ENCODE results near the gene ZNF200.
"Not testable (repeated sequence)": the region's sequence is repeated elsewhere in the genome, so short reads cannot be mapped to it uniquely, and the experiment has no call there.

ZNF200 gene

DNA sequence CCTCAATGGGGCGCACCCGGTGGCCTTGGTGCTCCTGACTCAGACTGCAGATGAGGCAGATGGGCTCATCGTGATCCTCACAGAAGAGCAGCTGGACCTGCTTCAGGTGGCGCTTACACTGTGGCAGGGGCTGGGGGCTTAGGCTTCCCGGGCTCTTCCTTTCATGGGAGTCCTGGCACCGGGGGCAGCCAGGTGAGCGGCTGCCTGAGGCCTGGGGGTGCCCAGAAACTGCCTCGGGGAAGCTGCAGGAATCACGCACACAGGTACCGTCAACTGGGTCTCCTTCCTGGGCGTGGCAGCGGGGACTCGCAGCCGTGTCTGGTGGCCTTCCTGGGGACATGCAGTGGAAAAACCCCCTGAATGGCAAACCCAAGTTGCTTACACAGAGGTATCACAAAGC, 14.5 kb upstream of the ZNF200 start:
- no peak for DNase-seq

DNA sequence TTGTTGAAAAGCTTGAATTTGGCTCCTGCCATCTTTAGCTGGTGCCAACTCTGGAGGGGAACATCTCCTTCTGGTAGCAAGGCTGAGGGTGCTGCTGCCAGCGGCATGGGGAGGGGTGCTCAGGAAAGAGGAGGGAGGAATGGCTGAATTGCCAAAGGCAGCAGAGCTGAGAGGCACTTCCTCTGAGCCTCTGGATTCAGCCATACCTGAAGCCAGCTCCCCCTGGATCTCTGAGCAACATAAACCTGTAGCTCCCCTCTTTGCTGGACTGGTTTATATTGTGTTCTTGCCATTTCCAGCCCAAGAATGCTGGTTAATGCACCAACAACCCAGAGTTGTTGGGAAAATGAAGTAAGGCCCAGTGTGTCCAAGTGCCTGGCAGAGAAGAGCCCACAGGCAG, 14.1 kb upstream of the ZNF200 start:
- DNase-seq, result no peak

DNA sequence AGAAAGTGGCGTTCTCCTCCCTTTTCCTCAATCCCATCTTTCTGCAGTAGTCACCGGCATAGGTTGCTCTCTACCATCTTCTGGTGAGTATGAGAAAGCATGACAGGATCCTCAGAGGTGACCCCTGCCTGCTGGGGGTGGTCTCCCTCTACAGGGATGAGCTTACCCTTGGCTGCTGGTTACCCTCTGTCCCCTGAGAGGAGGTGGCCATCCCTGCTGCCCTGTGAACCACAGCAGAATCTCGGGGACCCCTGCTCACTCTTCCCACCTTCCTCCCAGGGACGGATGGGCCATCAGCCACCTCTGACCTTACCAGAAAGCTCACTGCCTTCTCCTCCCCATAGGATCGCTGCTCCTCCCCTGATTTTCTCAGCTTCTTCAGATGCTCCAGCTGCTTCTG, 13.6 kb upstream of the ZNF200 start:
- no peak for DNase-seq

DNA sequence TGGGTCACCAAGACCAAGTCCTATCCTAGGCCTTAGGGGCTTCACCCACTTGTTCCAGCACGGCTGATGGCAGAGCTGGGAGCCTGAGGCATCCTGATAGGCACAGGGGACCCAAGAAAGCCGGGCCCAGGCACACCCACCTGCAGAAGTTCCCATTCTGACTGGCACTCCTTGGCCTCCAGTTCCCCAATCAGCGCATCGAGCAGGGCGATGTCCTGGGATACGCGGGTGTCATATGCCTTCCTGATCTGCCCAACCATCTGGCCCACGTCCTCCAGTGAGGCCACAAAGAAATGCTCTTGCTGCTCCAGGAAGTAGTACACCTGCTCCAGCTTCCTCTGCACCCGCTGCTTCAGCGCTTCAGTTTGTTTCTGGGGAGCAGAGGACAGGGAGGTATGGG, 11.9 kb upstream of the ZNF200 start:
- no peak for DNase-seq

DNA sequence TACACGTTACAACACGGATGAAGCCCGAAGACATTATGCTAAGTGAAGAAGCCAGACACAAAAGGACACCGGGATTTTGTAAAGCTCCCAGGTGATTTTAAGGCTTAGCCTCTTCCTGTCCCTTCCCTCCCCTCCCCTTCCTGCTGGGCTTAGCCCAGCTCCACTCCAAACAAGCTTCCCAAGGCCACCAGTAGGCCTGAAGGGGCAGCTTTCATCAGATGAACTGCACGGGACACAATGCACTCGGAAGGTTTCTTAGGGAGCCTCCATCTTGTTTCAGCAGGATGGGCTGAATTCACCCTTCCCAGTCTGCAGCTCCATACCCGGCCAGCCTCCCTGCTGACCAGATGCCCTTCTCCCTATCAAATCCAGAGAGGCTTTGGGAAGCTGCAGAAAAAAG, 11.0 kb upstream of the ZNF200 start:
- no peak for DNase-seq

DNA sequence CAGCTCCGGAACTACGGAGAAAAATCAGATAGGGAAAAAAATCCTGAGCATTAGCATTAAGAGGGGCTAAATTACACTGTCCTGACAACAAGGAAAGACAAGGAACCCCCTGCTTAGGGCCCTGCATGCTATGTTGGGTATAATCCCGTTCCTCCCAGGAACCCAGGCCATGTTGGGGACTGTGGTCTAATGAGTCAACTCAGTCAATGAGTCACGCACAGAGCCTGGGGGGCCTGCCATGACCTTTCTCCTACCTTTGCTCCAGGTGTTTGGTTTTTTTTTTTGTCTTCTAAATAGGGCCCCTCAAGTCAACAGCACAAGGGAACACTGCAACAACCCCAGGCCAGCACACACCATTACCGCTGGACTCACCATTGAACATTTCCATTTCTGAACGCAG, 8.9 kb upstream of the ZNF200 start:
- no peak for DNase-seq

DNA sequence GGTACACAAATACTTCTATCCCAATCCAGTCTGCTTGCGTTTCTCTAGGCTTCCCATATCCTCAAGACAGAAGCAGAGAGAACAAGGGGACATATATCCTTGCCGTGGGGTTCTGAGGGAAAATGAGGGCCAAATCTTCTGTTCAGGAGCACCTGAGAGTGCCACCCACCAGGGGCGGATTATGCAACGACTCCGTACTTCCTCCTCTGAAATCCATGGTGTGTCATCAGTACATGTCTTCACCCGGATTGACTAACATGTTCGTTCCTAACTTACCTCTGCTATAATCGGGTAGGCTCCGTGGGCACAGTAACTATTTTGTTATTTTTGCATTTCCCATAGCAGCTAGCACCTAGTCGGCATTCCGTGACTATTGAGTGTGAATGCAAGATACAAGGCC, 7.8 kb upstream of the ZNF200 start:
- DNase-seq, result no peak

DNA sequence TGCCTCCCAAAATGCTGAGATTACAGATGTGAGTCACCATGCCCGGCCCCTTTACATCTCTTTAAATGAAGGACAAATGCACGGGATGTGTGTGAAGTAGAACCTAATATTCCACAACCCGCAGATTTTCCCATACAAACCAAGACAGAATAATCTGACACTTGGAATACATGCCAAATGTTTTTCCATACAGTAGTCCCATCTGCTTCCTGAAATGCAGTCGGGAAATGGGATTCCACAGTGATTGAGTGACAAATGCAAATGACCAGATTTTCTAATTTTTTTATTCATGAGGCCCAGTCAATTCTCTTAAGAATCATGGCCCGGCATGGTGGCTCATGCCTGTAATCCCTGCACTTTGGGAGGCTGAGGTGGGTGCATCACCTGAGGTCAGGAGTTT, 6.8 kb upstream of the ZNF200 start:
- DNase-seq, result no peak

DNA sequence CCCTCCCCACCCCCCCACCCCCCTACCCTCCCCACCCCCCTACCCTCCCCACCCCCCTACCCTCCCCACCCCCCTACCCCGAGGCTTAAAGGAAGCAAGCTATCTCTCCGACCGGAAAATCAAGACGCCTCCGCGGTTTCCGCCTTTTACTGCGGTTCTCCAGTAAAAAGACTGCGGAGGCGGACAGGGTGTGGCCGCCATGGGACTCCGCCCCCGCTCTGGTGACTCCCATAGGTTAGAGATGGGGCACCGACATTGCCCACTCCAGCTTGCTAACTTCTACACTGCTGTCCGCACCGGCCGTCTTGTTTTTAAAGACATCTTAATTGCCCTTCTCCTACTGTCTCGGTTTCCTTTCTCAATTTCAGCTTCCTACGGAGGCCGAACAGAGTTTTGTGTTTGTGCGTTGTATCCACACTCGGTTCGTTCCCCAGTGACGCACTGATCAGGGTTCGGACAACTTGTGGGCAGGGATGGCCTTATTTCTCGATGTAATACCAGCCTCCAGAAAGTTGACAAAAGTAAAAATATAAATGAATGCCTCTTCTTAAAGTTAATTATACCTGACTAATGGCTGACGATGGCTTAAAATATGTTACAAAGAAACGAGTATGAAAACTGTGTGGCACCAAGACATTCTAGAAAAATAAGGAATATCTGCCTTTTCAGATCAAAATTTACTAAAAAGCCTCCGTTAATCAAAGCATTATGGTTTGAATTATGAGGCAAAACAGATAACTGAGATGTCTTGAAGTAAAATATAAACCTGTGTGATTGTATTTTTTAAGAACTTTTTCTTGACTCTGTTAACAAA, 1.1 kb upstream of the ZNF200 start:
- no peak for DNase-seq

DNA sequence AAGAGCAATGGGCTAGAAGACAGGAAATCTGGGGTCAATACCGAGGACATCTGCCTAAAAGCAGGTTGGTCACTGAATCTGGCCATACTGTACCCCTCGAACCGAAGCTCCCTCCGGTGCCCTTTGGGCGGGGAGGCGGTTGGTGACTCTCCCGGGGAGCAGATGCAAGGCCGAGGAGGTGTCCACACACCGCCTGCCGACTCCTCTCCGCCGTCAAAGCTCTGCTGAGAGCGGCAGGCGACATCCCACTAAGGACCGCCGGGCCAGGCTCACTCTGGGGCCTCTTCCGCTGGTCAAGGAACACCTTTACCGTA, 458 bp downstream of the ZNF200 start:
- no peak for DNase-seq

DNA sequence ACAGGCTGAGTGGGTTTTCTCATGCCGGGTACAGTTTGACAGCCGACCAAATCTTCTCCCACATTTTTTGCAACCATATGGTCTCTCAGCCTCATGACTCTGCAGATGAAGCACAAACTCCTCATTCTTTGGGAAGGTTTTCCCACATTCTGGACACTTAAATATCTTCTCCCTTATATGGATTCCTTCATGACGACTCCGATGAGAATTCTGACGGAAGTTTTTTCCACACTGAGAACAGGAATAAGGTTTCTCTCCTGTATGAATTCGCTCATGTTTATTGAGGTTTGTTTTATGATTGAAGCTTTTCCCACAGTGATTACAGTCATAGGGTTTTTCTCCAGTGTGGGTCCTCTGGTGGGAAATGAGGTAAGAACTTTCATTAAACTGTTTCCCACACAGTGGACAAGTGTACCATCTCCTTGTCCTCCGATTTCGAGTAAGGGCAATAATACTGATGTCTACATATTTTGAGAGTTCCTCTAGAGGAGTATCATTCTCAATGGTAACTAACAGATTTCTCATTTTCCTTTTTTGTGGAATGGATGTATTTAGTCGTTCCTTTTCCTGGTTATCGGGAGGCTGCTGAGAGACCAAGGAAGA, 10.9 kb downstream of the ZNF200 start:
- DNase-seq, result no peak

DNA sequence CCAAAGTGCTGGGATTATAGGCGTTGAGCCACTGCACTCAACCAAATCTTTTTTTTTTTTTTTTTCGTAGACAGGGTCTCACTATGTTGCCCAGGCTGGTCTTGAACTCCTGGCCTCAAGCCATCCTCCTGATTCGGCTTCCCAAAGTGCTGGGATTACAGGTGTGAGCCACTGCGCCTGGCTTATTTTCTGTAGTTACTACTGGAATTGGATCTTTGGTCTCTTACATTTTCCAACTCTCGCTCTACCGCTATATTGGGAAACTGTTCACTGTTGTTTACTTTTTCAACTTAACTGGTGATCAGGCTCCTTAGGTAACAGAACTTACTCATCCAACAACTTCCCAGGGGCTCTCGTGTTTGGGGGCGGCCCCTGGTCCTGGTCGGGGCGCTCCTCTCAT, 14.1 kb downstream of the ZNF200 start:
- DNase-seq, result no peak

DNA sequence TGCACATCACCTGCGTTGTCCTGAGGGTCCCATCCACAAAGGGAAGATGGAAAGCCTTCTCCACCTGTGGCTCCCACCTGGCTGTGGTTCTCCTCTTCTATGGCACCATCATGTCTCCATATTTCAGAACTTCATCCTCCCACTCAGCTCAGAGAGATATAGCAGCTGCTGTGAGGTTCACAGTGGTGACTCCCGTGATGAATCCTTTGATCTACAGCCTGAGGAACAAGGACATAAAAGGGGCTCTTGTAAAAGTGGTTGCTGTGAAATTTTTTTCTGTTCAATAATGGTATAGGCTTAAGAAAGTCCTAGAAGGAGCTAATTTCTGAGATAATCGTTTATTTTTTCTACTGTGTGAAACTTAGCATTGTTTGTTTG, 18.7 kb downstream of the ZNF200 start:
- no peak for DNase-seq

DNA sequence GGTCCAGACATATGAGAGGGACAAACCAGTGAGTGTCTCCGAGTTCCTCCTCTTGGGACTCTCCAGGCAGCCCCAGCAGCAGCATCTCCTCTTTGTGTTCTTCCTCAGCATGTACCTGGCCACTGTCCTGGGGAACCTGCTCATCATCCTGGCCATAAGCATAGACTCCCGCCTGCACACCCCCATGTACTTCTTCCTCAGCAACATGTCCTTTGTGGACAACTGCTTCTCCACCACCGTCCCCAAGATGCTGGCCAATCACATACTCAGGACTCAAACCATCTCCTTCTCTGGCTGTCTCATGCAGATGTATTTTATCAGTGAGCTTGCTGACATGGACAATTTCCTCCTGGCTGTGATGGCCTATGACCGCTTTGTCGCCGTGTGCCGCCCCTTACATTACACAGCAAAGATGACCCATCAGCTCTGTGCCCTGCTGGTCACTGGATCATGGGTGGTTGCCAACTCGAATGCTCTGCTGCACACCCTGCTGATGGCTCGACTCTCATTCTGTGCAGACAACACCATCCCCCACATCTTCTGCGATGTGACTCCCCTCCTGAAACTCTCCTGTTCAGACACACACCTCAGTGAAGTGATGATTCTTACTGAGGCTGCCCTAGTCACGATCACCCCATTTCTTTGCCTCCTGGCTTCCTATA, 19.2 kb downstream of the ZNF200 start:
- DNase-seq, result no peak

DNA sequence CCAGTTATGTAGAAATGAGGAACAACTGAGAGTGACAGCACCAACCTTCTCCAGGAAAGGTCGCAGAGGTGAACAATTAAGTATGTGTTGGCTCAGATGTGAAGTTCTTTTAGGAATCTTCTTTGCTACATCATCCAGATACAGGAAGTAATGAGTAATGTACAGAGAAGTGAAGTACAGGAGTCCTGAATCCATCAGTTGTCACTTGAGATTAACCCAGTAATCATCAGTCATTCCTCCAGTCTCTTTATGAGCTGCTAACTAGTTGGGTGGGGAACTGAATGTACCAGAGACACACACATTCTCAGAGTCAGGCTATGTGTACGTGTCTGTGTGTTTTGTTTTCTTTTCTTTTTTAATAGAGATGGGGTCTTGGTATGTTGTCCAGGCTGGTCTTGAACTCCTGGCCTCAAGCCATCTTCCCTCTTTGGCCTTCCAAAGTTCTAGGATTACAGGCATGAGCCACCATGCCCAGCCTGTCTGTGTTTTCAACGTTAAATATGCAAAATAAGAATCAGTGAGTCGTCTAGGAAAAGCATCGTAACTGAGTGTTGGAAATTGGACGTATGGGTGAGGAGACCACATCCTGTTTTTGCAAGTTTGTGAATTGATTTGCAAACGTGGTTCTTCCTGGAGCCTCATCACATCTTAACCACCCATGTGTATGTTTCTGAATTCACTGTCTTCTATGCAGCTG, 19.9 kb downstream of the ZNF200 start:
- DNase-seq, result no peak

DNA sequence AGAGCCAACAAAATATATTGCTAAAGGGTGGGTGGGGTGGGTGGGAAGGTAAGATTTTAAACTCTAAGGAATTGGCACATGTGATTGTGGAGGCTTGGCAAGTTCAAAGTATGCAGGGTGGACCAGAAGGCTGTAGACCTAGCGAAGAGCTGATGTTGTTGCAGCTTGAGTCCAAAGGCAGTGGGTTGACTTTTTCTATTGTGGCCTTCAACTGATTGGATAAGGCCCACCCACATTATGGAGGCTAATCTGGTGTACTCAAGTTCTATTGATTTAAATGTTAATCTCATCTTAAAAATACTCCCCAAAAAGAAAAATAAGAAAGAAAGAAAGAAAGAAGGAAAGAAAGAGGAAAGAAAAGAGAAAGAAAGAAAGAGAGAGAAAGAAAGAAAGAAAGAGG, 22.4 kb downstream of the ZNF200 start:
- no peak for DNase-seq

DNA sequence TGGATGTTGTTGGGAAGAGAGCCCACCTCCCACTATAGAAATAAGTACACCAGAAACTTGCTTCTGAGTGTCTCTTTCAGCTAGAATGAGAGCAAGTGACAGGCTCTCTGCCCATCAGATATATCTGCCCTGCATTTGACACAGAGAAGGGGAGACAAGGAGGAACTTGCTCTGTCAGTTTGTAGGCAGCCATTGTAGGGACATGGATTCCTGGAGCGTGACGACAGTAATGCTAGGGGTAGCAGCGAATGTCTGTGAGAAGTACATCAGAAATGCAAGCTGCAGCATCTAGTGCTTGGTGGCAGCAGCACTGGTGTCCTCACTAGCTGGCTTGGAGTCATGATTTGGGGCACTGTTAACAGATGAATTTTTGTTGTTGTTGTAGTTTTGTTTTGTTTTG, 23.0 kb downstream of the ZNF200 start:
- no peak for DNase-seq

DNA sequence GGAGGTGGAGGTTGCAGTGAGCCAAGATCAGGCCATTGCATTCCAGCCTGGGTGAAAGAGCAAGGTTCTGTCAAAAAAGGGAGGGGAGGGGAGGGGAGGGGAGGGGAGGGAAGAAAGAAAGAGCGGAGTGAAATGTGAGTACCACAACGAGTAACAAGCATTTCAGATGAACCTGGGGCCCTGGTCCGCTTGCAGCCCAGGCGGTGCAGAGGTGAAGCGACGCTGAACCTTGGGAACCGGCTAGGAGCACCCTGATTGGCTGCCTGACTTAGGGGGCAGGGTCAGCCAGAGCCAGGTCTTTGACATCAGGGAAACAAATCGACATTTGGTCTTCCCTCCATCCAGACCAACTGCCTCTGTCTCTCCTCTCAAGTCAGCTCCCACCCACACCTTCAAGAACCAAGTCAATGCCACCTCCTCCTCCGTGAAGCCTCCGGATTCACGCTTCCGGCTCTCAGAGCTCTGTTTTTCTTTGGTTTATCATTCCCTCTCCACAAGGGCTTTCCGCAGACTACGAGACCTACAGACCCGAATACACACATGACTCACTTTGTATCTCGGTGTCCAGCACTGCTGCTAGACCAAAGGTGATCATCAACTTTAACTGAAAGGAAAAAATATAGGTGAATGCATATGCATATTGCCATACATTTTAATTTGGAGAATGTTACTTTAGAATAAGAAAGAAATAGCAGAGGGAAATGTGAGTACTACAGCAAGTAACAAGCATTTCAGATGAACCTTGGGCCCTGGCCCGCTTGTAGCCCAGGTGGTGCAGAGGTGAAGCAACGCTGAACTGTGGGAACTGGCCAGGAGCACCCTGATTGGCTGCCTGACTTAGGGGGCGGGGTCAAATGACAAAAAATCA, 27.6 kb downstream of the ZNF200 start:
- no peak for DNase-seq

DNA sequence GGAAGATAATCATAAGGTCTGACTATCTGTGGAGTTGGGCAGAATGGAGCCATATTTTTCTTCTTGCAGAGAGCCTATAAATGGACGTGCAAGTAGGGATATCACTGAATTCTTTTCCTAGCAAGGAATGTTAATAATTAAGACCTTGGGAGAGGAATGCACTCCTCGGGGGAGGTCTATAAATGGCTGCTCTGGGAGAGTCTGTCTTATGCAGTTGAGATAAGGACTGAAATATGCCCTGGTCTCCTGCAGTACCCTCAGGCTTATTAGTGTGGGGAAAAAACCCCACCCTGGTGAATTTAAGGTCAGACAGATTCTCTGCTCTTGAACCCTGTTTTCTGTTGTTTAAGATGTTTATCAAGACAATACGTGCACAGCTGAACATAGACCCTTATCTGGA, 29.0 kb downstream of the ZNF200 start:
- not testable (repeated sequence) for DNase-seq

DNA sequence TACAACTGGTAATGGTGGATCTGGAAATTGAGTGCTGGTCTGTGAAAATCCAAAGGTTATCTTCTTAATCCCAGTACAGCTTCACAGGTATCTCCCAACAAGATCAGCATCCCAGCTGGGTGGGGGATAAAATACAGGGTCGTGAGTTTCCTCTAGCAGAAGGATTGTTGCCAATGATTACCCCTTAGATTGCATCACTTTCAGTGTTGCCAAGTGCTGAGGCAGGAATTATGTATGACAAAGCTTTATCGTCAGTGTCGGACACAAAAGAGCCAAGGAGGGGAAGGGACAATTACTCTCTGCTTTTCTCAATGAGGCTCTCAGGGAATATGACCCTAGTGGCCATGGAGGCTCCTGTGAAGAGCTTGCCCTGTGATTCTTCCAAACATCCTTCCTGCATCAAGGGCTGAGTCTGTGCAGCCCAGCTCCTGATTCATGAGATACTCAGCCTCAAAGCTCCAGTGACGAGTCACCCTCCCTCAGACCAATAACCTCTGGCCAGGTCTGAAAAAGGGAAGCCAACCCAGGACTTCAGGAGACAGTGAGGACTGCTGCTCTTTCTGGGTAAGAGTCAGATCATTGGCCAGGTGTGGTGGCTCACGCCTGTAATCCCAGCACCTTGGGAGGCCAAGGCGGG, 31.9 kb downstream of the ZNF200 start:
- DNase-seq, result no peak

DNA sequence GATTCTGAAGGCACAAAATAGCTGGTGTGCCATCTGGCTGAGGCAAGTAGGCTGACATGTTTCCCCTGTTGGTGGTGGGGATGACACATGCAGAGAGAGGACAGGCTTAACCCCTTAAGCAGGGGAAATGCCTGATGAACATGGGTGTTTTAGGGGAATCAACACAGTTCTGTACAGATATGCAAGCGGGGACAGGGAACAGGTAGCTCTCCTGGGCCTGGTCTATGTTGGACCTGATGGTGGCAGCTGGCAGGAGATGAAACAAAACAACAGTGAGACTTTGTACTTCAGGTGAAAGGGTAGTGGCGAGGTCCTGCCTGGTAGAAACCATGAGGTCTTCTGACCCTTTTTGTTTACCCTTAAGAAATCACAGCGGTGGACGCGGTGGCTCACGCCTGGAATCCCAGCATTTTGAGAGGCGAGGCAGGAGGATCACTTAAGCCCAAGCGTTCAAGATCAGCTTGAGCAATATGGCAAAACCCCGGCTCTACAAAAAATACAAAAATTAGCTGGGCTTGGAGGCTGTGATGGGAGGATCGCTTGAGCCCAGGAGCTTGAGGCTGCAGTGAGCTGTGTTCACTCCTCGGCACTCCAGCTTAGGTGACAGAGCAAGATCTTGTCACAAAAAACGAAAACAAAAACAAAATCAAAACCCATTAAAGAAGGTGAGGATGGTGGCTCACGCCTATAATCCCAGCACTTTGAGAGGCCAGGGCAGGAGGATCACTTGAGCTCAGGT, 36.5 kb downstream of the ZNF200 start:
- DNase-seq, result no peak
